Right forelimb (tissue), 1 donor: ENCODE results near the gene CLIC2.

Source experiments
- DNase-seq: peaks from one replicate; pipeline ENCODE4 v3.0.0-alpha.2; 2018

The CLIC2 gene

DNA sequence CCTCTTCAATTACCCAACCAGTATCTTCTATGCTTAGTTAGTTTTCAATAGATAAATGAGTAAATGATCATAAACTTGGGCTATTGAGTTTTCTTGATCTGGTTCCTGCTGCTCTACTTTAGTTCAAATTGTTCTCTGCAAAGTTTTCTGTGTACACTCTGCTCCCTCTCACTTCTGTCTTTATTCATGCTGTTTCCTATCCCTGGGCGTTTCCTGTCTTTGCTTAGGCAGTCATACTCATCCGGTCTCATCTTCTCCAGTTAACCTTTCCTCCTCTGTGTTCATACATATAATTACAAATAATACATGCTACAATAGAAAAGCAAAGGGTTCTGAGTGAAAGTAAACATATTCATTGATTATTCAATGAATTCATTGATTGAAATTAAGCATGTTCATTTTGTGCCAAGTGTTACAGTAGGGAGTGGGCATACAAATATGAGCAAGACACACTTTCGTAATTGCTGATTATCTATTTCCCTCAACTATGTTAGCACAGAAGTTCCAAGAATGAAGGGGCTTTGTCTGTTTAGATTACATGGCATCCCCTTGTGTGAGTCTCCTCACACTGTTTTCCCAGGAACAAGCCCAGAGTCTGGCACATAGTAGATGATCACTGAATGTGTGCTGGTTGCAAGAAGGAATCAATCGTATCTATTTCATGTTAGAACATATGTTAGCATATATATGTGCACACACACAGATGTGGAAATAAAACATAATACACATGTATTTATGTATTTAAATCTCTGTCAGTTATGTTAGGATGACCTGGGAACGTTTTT is 71.3 kb downstream of the CLIC2 start:
- DNase-seq = no peak

DNA sequence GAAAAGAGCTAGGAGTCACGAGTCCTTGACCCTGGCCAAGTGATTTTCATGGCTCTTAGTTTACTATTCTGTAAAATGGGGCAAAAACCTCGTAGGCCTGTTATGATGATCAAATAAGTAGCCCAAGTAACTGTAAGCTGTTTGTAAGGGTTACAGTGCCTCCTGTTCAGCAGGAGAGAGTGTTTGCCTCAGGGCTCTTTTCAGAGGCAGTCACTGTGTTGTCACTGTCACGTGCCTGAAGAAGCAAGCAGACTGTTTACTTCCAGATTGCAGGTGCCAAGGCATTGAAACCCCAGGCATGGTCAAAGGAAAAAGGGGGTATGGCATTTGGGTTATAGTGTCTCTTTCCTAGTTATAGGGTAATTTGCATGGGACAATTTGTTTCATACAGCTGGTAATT is 74.7 kb downstream of the CLIC2 start:
- DNase-seq = no peak

DNA sequence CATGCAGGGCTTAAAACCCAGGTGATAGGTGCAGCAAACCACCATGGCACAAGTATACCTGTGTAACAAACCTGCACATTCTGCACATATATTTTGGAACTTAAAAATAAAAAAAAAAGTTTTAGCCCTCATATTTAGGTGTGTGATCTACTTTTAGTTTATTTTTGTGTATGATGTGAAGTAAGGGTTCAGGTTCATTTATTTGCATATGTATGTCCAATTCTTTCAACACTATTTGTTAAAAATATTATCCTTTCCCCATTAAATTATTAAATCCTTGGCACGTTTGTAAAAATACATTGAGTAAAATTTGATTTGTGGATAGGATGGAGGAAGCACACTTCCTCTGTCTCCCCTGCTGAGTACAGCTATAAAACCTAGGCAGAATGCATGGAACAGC is 83.0 kb downstream of the CLIC2 start:
- DNase-seq = no peak

DNA sequence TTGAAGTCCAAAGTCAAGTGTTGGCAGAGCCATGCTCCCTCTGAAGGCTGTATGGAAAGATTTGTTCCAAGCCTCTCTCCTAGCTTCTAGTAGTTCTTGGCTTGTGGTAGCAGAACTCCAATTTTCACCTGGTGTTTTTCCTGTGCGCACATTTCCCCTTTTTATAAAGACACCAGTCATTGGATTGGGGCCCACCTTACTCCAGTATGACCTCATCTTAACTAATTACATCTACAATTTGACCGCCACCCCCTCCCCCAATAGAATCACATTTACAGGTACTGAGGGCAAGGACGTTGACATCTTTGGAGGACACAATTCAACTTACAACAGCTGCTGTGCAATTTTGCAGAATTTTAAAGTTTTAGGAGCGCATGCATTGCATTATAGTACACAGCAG is 86.9 kb downstream of the CLIC2 start:
- DNase-seq = no peak

DNA sequence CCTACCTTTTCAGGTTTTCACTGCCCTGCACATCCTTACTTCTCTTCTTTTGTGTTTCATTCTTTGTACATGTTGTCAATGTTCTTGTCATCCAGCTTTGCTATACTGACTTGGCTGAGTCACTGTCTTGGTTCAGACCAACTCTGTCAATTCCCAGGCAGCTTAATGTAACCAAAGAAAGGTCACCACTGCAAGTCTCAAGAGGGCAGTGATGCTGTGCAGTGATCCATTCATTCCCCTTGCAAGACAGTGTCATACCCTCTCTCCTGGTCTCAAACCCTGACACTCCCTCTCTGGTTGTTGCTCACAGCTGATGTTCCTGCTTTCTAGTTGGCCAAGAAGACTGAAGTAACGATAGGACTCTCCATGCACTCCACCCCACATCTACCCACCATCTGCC is 87.7 kb downstream of the CLIC2 start:
- no peak for DNase-seq

DNA sequence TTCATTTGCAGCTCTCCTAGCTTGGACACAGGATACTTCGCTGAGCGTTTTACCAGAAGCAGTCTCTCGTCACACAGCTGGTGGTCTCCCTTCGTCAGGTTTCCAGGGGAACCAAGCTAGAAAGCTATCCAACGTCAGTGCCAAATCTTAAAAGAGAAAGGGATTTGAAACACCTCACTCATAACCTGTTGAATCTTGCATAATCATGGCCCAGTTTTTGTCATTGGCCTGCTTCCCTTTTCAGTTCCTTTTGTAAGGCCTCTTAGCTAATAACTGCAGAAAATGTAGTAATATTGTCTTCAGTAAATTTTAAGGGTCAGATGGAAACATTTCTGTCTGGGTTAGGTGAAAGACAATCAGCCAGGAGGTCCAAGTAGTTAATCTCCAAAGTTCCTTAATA is 92.1 kb downstream of the CLIC2 start:
- DNase-seq = no peak

DNA sequence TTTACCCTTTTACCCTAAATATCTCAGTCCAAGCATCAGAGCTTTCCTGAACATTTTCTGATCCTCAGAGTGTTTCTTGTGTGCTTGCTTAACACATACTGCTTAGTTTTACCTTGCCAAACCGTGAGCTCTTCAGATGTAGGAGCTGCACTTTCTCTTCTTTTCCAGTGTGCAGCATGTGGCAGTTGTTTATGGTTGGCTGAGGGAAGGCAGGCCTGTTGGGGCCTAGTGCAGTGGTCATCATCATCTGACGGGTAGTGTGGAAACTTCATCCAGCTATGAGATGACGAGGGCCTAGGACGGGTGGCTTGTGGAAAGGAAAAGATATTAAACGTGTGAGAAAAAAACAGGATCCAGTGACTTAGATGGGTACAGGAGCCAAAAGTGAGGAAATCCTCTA is 96.7 kb downstream of the CLIC2 start:
- DNase-seq = no peak

DNA sequence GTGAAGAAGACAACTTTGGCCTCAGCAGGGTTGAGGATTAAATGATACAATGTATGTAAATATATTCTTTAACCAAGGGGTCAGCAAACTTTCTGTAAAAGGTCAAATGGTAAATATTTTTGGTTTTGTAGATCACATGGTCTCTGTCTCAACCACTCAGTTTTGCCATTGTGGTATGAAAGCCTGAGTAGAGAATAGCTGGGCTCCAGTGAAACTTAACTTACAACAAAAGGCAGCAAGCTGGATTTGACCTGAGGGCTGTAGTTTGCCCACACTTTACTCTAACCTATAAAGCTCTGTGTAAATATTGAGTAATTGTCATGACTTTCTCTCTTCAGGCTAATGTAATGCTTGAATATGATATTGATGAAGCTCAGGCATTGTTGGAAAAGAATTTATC is 98.5 kb downstream of the CLIC2 start:
- no peak for DNase-seq

DNA sequence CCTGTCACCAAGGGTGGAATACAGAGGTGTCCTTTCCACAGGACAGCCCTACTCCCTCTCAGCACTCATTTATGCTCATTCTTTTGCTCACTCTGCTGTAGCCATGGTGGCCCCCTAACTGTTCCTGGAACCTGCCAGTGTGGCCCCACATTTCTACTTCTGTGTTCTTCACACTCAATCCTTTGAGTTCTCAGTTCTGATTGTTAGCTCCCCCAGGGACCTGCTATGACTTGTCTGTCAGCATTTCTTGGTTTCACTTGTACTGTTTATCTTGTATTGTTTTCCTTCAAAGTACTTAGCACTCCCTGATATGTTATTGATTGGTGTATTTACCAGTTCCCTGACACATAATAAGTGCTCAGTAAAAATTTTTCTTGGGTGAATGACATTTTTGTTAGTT is 103.3 kb downstream of the CLIC2 start:
- DNase-seq = no peak
